NCI-H748 (cell line): Measurements from ENCODE around the gene BEND3.
"Not testable (repeated sequence)": the region's sequence is repeated elsewhere in the genome, so short reads cannot be mapped to it uniquely, and the experiment has no call there.

ENCODE experiments used
- DNase-seq: peaks from one replicate; lab custom pipeline; 2025; ENCODE audit not compliant: unreplicated experiment; lab: John Stamatoyannopoulos, UW

Gene BEND3

DNA sequence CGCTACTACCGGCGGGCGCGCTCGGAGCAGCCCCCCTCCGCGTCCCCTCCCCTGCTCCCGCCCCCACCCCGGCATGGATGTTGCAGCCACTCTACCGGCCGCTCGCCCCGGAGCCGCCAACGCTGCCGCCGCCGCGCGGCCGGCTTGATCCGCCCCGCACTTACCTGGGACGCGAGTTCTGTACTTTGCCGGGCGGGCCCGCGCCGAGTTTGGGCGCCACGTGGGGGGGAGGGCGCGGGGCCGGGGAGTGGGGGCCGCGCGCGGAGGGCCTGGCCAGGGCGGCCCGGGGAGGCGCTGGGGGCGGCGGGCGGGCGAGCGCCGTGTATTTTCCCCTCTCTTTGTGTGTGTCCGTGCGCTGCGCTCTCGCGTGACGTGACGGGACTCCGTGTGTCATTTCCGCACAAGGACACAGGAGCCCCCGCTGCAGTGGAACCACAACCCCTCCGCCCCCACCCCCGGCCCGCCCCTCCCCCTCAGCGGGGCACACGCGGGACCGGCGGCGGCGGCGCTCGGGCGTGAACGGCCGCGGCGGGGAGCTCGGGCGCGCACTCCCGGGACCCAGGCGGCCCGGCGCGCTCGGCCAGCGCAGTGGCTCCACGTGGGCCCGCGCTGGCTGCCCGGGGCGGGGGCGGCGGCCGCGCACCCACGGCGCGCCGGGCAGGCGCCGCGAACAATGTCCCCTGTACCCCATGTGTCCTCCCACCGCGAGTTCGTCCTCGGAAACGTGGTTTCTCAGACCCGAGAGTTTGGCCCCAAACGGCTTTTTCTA is at the start of gene BEND3:
BEND3 (minus strand) TSS at position 590 of the 769 bp plus-strand sequence. CDS start 16,230 bp downstream, outside the sequence.
- DNase-seq = peak; percentile 79

DNA sequence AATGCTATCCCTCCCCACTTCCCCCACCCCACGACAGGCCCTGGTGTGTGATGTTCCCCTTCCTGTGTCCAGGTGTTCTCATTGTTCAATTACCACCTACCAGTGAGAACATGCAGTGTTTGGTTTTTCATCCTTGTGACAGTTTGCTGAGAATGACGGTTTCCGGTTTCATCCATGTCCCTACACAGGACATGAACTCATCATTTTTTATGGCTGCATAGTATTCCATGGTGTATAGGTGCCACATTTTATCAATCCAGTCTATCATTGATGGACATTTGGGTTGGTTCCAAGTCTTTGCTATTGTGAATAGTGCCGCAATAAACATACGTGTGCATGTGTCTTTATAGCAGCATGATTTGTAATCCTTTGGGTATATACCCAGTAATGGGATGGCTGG is 49.0 kb upstream of the BEND3 start:
- not testable (repeated sequence) for DNase-seq

DNA sequence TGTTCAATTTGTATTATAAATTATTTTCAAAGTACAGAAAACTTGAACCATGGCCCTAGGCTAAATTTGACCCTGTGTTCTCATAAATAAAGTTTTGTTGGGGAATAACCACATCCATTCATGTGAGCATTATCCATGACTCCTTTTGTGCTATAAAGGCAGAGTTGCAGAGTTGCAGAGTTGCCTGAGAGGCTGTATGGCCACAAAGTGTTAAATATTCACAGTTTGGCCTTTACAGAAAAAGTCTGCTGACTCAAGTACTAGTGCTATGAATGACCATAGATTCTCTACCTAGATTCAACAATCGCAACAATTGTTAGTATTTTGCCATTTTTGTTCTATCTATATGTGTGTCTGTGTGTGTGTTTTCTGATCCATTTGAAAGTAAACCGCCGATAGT is 46.2 kb upstream of the BEND3 start:
- no peak for DNase-seq

DNA sequence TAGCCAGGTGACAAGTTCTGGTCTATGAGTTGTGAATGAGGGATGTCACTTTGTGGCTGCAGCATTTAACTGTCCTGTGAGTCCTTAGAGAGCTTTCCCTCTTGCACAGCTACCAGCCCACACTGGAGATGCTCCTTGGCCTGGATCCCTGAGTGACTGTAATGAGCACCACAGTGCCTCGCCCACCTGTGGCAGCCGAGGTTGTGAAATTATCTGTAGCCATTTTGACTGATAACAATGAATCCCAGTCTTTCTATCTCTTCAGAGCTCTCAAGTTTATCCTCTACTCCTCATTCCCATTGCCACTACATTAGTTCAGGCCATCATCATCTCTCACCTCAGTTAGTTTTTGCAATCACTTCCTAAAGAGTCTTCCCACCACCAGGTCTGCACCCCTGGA is 41.3 kb upstream of the BEND3 start:
- no peak for DNase-seq

DNA sequence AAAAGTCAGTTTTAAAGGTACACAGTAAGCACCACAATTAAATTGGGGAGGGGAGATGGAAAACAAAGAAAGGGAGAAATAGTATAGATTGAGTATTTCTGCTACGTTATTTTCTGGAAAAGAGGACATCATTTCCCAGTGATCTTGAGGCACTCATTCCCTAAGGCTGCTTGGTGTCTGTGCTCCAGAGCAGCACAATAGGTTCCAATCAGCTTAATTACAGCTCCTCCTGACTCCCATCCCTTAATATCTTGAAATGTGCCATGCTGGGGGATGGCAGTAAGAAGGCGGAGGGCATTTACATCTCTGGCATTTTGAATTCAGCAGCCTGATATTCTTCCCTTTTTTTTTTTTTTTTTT is 39.5 kb upstream of the BEND3 start:
- DNase-seq = peak; percentile 83

DNA sequence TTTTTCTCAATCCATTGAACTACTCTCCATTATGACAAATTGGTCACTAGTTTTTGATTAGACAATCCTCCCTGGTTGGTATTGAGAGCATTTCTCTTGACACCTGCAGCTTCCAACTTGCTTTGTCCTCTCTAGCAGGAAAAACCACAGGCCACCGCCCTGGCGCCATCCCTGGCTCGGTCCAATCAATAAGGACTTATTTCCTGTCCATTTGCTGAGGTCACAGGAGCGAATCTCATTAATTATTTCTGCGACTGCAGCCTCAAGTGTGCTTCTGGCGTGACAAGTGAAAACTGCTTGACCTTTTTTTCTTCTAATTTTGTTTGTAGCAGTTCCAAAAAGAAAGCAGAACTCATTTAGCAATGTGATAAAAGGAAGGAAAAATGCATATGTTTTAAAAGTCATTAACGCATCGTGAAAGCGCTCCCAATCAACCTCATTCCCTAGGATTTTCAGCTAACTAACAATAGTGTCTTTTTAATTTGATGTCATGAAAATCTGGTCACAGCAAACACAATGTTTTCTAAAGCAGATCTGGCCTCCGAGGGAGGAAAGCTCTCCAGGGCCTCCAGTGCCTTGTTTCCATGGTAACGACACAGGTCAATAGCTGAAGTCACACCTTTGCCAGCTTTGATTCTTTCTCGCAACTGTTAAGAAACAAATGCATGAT is 39.0 kb upstream of the BEND3 start:
- peak; percentile 97 for DNase-seq

DNA sequence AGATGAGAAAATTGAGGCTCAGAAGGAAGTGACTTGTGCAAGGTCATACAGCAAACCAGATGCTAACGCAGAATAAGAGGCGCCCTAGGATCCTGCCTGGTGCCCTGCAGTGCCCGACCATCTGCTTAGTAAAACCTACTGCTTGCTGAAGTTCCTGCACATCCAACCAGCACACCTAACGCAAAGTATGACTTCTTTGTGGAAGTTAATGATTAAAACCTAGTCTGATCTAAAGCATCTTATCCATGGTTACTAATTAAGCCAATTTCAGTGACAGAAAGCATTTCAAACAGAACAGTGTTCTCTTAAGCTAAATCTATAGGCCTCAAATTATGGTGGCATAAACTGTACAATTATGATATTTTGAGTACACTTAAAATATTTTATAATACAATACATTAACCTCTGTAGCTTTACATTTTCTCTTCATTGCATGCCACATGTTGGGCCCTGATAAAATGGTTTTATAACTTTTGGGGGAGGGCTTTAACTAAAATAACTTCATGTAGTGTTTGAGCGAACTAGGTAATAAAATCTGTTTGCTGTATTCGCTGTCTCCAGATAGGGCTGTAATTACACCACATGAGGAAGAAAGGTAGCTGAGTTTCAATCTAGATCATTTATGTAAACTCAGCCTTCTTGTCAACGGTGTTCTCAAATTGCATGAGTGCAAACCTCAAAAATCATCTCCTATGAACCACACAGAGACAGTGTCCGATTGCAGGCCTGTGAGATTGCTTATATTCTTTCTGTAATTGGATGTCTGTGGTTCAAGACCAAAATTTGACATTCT is 37.5 kb upstream of the BEND3 start:
- peak; percentile 68 for DNase-seq

DNA sequence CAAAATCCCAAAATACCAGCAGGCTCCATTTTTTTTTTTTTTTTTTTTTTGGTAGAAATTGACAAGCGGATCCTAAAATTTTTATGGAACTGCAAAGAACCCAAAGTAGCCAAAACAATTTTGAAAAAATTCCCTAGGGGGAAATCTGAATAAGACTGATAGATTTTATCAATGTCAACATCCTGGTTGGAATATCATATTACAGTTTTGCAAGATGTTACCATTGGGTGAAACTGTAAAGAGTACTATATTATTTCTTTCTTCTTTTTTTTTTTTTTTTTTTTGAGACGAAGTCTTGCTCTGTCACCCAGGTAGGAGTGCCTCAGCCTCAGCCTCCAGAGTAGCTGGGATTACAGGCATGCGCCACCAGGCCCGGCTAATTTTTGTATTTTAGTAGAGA is 29.4 kb upstream of the BEND3 start:
- DNase-seq = no peak

DNA sequence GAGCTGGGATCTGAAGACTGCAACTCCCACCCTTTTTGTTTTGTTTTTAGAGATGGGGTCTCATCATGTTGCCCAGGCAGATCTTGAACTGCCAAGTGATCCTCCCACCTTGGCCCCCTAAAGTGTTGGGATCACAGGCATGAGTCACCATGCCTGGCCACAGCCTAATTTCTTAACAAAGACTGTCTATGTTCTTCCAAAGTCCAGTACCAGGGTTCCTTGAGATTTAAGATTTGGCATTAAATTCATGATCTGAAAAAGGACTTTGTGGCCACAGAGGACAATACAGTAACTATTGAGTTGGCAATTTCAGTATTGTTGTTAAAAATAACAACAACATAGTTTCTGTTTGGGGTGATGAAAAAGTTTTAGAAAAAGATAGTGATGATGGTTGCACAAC is 28.7 kb upstream of the BEND3 start:
- no peak for DNase-seq

DNA sequence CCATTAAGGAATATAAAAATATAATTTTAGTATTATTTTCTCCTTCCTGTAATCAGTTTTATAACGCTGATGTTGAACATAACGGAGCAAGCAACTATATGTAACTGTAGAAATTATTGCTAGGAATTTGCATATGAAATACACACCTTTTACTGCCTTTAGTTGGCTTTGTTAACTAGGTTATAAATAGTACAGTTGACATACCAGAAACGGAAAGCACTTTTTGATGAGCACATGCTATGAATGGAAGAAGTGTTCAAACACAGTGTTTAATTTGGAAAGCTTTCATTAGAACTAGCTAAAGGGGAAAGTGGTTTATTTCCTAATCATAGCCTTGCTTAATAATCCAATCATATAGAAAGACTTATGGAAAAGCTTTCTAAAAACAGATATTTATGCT is 25.3 kb upstream of the BEND3 start:
- no peak for DNase-seq

DNA sequence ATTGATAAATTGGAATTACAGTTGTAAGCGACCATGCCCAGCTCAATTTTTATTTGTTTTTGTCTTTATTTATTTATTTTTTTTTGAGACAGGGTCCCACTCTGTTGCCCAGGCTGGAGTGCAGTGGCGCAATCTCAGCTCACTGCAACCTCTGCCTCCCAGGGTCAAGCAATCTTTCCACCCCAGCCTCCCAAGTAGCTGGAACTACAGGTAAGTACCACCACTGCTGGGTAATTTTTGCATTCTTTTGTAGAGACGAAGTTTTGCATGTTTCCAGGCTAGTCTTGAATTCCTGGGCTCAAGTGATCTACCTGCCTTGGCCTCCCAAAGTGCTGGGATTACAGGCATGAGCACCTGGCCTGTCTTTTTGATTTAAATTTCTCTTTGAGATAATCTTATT is 21.0 kb upstream of the BEND3 start:
- not testable (repeated sequence) for DNase-seq

DNA sequence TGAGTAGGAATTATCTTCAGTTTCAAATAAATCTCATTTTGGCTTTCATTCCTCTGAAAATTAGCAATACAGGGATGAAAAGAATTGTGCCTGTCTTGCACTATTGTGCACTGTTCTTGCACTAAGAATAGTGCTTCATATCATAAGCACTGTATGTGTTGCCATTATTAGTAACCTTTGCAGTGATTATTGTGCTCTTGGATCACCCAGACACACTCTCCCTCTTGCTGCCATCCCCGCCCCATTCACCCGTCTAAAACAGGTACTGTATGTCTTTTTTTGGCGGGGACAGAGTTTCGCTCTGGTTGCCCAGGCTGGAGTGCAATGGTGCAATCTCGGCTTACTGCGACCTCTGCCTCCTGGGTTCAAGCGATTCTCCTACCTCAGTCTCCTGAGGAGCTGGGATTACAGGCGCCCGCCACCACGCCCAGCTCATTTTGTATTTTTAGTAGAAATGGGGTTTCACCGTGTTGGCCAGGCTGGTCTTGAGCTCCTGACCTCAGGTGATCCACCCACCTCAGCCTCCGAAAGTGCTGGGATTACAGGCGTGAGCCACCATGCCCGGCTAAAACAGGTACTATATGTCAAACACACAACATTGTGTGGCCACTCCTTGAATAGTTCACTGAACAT is 19.8 kb upstream of the BEND3 start:
- DNase-seq = not testable (repeated sequence)

DNA sequence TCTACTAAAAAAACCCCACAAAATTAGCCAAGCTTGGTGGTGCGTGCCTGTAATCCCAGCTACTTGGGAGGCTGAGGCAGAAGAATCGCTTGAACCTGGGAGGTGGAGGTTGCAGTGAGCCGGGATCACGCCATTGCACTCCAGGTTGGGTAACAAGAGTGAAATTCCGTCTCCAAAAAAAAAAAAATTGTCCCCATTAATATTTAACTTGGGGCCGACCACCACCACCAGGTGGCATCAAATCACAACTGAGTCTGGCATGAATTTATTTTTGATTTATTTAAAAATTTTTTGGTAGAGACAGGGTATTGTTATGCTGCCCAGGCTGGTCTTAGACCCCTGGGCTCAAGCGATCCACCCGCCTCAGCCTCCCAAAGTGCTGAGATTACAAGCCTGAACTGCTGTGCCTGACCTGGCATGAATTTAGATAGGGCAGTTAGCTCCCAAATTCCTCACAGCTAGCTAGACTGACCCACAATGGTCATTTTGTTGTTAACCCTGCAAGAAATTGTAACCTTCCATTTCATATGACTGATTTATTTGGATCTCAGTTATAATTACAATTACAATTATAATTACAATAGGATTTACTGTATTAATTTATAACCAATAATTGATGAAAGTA is 17.1 kb upstream of the BEND3 start:
- peak; percentile 45 for DNase-seq

DNA sequence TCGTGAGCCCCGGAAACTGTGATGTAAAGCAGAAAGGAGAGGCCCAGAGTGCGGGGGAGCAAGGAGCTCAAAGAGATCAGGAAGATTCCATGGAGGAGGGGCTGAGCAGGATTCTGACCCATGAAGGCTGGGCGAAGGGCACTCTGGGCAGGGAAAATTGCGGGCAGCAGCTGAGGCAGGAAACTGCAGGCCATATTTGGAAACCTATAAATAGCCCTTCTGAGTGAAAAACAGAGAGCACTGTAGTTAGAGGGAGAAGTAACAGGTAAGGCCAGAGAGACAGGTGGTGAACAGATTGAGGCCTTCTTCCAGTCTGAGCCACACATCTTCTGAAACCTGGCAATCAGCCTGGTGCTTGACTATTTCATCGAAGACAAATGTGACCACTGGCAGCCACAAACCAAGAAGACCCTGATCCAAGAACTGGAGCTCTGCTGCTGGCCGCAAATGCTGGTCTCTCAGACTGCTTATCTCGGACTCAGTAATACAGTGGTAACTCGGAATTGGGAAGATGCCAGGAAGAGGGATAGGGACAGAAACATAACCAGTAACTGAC is 14.1 kb upstream of the BEND3 start:
- DNase-seq = no peak

DNA sequence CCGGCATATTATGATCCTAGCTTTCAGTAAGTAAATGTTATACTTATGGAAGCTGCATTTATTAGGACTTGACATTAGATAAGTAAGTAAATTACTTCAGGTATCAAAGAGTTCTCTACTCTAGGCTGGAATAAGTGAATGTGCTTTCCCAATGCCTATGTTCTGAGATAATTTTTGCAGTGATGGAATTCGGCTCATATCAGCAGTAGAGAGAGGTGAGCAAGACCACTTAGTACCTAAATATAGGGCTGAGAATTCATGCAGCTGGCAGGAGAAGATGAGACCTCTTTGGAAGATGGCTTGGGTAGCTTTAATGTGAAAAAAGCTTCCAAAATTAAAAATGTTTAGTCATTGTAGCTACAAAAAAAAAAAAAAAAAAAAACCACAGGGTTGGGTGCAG is 13.3 kb upstream of the BEND3 start:
- no peak for DNase-seq

DNA sequence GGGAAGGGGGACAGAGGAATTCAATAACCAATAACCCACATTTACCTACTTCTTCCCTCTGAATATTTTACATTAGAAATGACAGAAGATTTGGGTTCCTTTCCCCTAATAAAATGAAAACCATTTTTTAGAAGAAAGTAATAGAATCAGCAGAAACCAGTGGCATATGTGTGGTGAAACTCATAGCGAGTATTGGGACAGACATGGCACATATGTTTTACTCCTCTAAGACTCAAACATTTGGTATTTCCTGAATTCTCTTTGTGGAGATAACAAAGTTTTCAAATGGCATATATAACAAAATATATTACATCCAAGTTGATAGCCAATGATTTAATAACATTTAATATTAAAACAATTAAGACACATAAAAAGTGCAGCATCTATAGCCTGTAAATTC is 12.9 kb upstream of the BEND3 start:
- no peak for DNase-seq

DNA sequence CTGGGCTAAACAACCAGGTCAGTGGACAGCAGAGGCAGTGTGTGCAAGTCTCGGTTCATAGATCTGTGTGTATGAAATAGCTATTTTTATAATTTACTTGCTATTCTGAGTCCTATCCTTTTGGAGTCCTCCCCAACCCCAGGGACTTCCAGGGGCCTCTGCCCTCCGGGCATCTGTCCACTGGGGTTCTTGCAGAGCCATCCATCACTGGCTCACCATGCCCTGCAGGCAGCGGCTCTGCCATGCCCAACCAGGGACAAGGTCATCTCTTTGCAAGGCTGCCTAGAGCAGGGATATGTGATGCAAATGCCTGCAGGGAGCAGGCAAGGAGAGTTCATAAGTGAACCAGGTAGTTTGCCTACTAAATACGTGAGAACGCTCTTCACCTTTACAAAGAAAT is 10.5 kb upstream of the BEND3 start:
- no peak for DNase-seq

DNA sequence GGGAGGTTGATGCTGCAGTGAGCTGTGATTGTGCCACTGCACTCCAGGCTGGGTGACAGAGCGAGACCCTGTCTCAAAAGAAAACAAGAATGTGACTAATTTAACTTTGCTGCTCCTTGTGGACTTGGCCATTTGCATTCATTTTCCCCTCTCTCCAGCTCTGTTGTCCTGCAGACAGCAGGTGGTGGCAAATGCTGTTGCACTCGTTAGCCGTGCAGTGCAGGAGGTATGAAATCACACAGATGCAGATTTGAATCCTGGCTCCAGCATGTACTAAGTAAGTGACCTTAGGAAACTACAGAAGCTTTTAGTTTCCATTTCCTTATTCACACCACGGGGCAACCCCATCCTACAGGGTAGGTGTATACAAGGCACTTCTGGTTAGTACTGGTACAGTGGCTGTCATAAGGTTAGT is 9.6 kb upstream of the BEND3 start:
- DNase-seq = no peak

DNA sequence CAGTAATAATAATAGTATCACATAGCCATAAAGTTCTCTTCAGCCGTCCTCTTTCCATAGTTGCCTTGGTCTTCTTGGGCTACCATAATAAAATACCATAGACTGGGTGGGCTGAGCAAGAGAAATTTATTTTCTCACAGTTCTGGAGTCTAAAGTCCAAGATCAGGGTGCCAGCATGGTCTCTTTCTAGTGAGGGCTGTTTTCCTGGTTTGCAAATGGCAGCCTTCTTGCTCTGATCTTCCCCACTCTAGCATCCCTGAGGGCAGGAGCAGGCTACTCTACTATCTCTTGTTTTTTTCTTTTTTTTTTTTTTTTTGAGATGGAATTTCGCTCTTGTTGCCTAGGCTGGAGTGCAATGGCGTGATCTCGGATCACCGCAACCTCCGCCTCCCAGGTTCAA is 8.2 kb upstream of the BEND3 start:
- DNase-seq = no peak

DNA sequence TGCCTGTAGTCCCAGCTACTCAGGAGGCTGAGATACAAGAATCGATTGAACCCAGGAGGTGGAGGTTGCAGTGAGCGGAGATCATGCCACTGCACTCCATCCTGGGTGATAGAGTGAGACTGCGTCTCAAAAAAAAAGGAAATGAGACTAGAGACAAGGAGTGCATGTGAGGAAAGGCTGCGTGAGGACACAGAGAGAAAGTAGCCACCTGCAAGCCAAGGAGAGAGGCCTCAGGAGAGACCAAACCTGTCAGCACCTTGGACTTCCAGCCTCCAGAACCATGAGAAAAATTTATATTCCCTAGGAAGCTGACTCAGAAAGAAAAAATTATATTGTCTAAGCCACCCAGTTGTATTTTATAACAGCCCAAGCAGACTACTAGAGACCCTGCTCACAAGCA is 7.4 kb upstream of the BEND3 start:
- no peak for DNase-seq
